Calu3 (cell line): ENCODE measurements around the gene EVL. TPM values are rescaled to one million over a fixed set of nuclear protein-coding genes. Genes with fewer than 3 reads are reported as not detected.
A peak's percentile ranks its signal among the peaks of the same experiment; 100 is the strongest.

Experiments used
- BruUV-seq: library from RNA; stranded (reverse); fragments of 400-500 nt; replicated peaks from 2 replicates; lab custom pipeline; 2021; lab: Mats Ljungman, UMichigan
- CTCF ChIA-PET: fragments of 300-600 bp; sonication (Branson Sonifier 250); formaldehyde crosslinking; loops from one replicate; lab custom pipeline; 2022; ENCODE audit warnings: antibody characterized with exemption; lab: Charles Lee
- DNase-seq: peaks from one replicate; pipeline ENCODE4 v3.0.0; 2022
- H3K27ac Mint-ChIP-seq: one replicate; pipeline ENCODE4 v1.8.0; 2022; ENCODE audit warnings: mixed read lengths; ENCODE audit not compliant: unreplicated experiment
- H3K27me3 Mint-ChIP-seq: one replicate; pipeline ENCODE4 v1.8.0; 2022; ENCODE audit warnings: mixed read lengths; ENCODE audit not compliant: unreplicated experiment
- H3K36me3 Mint-ChIP-seq: one replicate; pipeline ENCODE4 v1.8.0; 2022; ENCODE audit warnings: mild to moderate bottlenecking, moderate library complexity, mixed read lengths; ENCODE audit not compliant: insufficient read depth, unreplicated experiment
- H3K4me1 Mint-ChIP-seq: one replicate; pipeline ENCODE4 v1.8.0; 2022; ENCODE audit warnings: mild to moderate bottlenecking, low read depth, mixed read lengths; ENCODE audit not compliant: unreplicated experiment
- H3K4me3 Mint-ChIP-seq: one replicate; pipeline ENCODE4 v1.8.0; 2022; ENCODE audit warnings: mild to moderate bottlenecking, low read depth, moderate library complexity, mixed read lengths; ENCODE audit not compliant: unreplicated experiment
- H3K9me3 Mint-ChIP-seq: one replicate; pipeline ENCODE4 v1.8.0; 2022; ENCODE audit warnings: low read depth, mixed read lengths; ENCODE audit not compliant: unreplicated experiment
- CTCF ChIP-seq: fragments of 200-600 bp; IDR thresholded peaks from one replicate; pipeline ENCODE4 v1.8.0; 2022; ENCODE audit warnings: antibody characterized with exemption; ENCODE audit not compliant: unreplicated experiment
- intact Hi-C: fragments of 100-400 bp; cut with micrococcal nuclease; formaldehyde crosslinking; loops from one replicate; pipeline ENCODE4 v1.10.0; 2022; ENCODE audit not compliant: unreplicated experiment
- total RNA-seq: library from RNA; stranded (reverse); gene quantifications from 2 replicates; pipeline ENCODE4 v1.2.3, GENCODE V29; 2022

The EVL gene
- total RNA-seq, 1 experiment from 2014 or later = 33.5 TPM

DNA sequence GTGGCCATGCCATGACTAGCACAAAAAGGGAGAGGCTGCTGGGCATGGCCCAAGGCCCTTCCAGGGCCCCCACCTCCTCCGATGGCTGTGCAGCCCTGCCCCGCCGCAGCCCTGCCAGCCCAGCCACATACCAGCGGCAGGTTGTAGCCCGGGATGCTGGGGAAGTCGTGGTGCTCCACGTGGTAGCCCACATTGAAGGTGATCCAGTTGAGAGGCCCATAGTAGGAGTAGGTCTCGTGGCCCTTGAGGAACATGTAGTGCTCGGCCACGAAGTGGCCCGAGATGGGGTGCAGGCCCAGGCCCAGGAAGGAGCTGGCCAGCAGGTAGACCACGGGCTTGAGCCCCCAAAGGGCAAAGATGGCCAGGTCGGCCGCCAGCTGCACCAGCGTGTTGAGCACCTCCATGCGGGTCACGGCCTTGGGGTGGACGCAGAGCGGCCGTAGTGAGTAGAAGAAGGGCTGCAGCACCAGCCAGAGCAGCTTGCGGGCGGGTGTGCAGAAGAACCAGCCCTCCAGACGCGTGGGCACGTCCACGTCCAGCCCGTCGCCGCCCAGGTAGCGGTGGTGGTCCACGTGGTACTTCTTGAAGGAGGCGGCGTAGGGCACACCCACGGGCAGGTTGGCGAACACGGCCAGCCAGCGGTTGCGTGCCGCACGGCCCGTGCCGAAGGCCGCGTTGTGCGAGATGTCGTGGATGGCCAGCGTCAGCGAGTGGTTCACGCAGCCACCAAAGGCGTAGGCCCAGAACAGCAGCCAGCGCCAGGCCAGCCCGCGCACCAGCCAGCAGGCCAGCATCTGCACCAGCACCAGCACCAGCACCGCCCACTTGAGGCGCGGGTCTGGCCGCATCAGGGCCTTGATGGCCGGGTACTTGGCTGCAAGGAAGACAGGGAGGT, 83.9 kb downstream of the EVL start:
- CTCF ChIA-PET = interaction anchor here (0.5 kb wide), 2 partner anchors 9 to 50 kb away, joined by 3 to 5 read pairs; no protein-coding TSS in a partner anchor
- intact Hi-C loops = no loop called here
- peaks cover 8% of the 10 kb centered on the region for H3K4me1 Mint-ChIP-seq
- H3K9me3 Mint-ChIP-seq = no peaks in the 10 kb centered on the region
- no peak overlapping the region for H3K4me3 Mint-ChIP-seq
- no peaks in the 10 kb centered on the region for H3K36me3 Mint-ChIP-seq
- DNase-seq = no peak
- TF ChIP-seq CTCF = no peak
- H3K27me3 Mint-ChIP-seq = no peaks in the 10 kb centered on the region
- H3K27ac Mint-ChIP-seq = no peak overlapping the region
- BruUV-seq = no TSS peak

DNA sequence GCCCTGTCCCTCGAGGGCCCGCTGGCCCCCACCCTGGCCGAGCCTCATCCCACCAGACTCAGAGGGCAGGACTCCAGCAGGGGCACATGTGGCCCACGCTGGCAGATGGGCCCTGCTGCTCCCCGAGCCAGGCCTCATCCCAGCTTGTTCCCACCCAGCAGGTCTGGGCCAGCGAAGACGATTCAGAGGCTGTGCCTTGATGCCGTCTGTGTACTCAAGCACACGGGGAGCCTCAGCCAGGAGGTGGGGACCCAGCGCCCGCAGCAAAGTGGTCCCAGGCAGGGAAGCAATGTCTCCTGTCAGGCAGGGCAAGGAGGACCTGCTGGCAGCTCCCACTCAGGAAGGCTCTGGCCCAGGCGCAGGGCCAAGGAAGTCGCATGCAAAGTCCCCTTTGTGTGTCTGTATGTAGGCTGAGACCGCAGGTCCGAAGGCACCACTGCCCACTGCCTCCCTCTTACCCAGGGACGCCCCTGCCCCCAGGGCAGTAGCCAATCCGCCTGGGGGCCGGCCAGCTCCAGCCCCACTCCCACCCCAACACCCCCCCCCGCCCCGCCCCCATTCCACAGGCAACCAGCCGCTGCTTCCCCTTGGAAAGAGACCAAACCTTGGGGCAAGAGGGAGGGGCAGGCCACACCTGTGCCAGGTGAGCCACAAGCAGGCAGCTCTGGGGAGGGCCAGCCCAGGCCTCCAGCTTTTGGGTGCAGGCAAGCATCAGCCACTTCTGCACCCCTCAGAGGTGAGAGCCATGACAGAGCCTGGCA, 84.8 kb downstream of the EVL start:
- H3K9me3 Mint-ChIP-seq = peaks cover 2% of the 10 kb centered on the region
- peak; percentile 56 for DNase-seq
- intact Hi-C loops = no loop called here
- H3K36me3 Mint-ChIP-seq = no peaks in the 10 kb centered on the region
- no peak for TF ChIP-seq CTCF
- H3K4me3 Mint-ChIP-seq = no peak overlapping the region
- BruUV-seq = no TSS peak
- CTCF ChIA-PET = interaction anchor here (0.5 kb wide), 1 partner anchor 8 kb away, joined by 5 read pairs; no protein-coding TSS in a partner anchor
- no peaks in the 10 kb centered on the region for H3K27me3 Mint-ChIP-seq
- H3K27ac Mint-ChIP-seq = no peak overlapping the region
- peaks cover 10% of the 10 kb centered on the region for H3K4me1 Mint-ChIP-seq

DNA sequence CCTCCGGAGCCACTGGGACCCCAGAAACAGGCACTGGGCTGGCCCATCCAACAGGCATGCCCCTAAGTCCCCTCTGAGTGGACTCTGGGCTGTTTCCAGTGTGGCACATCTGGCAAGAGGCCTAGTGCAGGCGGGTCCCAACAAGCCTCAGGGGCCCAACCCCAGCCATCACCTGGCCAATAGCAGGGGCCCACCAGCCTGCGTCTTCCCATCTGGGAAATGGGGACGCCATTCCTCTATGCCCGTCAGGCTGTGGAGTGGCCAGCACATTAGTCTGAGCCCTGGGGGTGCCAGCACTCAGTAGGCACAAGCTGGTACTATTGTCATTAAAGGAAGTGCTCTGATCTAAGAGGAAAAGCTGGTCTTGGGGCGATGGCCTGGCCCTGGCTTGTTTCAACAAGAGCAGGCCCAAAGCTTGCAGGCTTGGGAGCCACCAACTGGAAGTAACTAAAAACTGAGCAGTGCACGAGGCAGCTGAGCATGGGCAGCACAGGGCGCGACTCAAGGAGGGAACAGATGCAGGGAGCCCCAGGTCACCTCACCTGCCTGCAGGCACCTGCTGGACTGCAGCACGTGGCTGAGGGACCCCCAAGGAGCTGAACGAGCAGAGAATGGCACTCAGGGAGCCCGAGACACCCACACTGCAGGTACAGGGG, 85.8 kb downstream of the EVL start:
- DNase-seq = no peak
- peaks cover 5% of the 10 kb centered on the region for H3K9me3 Mint-ChIP-seq
- intact Hi-C loops = no loop called here
- peaks cover 21% of the 10 kb centered on the region for H3K4me1 Mint-ChIP-seq
- no peaks in the 10 kb centered on the region for H3K36me3 Mint-ChIP-seq
- no peaks in the 10 kb centered on the region for H3K27me3 Mint-ChIP-seq
- H3K27ac Mint-ChIP-seq = no peak overlapping the region
- TF ChIP-seq CTCF = no peak
- no TSS peak for BruUV-seq
- H3K4me3 Mint-ChIP-seq = no peak overlapping the region
- CTCF ChIA-PET = interaction anchor here (0.6 to 1.8 kb wide), 2 partner anchors 9 to 13 kb away, joined by 3 to 4 read pairs; no protein-coding TSS in a partner anchor

DNA sequence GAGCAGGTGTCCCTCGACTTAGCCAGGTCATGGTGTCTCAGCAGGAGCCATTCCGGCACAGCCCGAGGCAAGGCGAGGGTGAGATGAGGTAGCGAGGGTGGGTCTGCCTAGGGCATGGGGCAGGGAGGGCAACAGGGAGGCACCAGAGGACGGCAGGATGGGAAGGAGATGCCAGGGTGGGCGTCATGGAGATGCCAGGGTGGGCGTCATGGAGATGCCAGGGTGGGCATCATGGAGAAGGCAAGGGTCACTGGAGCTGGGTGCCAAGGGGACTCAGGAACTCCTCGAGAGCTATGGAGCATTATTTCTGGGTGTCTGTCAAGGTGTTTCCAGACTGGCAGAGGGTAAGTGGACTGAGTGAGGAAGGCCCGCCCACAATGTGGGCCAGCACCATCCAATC, 86.9 kb downstream of the EVL start:
- BruUV-seq = no TSS peak
- no peaks in the 10 kb centered on the region for H3K27me3 Mint-ChIP-seq
- no peak overlapping the region for H3K4me3 Mint-ChIP-seq
- no peaks in the 10 kb centered on the region for H3K36me3 Mint-ChIP-seq
- no peak for DNase-seq
- intact Hi-C loops = no loop called here
- no peak for TF ChIP-seq CTCF
- H3K4me1 Mint-ChIP-seq = peaks cover 26% of the 10 kb centered on the region
- no peak overlapping the region for H3K27ac Mint-ChIP-seq
- peaks cover 5% of the 10 kb centered on the region for H3K9me3 Mint-ChIP-seq
- CTCF ChIA-PET = interaction anchor here (1.8 kb wide), 1 partner anchor 10 kb away, joined by 4 read pairs; no protein-coding TSS in a partner anchor
